Mononuclear cell (primary cell): ENCODE results near the gene RUNX1. TPM values are rescaled to one million over a fixed set of nuclear protein-coding genes. Genes with fewer than 3 reads are reported as not detected.

Source experiments
- H3K27me3 ChIP-seq: 2 replicates; pipeline ENCODE4 v1.6.0; 2011; ENCODE audit warnings: low read length, control low read depth; ENCODE audit not compliant: insufficient read depth
- H3K4me1 ChIP-seq: 2 replicates; pipeline ENCODE4 v1.5.1; 2011; ENCODE audit warnings: mild to moderate bottlenecking, low read length, control low read depth; ENCODE audit not compliant: insufficient read depth
- H3K4me3 ChIP-seq: 2 replicates; pipeline ENCODE4 v1.5.1; 2011; ENCODE audit warnings: mild to moderate bottlenecking, low read length, moderate library complexity
- H3K9me3 ChIP-seq: 2 replicates; pipeline ENCODE4 v1.5.1; 2011; ENCODE audit warnings: low read depth, mild to moderate bottlenecking, control low read depth, low read length
- total RNA-seq: library from RNA; depleted of rRNA; stranded (reverse); fragments of >200 nt; gene quantifications from one replicate; pipeline ENCODE4 v1.2.3, GENCODE V29; 2012

The RUNX1 gene
- total RNA-seq, 1 donor, result 51.2 TPM

- peaks cover 72% of the 10 kb centered on the region for H3K4me1 ChIP-seq
Measured at GRCh38 chr21:35020436-35020835, 28.7 kb downstream of the RUNX1 start.

DNA sequence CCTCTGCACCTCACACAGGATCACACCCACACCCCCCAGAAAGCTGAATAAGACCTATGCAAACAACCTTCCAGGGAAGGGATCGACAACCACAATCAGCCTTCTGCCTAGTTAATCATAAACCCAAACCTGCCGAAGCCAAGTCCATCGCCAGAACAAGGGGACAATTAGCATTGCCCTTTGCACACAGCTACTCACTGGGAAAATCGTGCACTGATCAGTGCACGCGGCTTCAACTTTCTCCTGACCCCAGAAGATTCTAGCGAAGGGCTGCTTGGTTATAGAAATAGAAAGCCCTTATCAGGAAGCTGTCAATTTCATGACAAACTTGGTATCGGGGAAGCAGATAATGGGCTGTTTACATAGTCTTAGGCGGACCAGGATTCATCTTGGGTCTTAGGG lies 29.5 kb downstream of the RUNX1 start:
- Histone ChIP-seq H3K4me1 (peaks cover 70% of the 10 kb centered on the region), H3K9me3 (no peaks in the 10 kb centered on the region), H3K27me3 (no peaks in the 10 kb centered on the region), H3K4me3 (no peak overlapping the region)

More at GRCh38 chr21:35020436-35020835, 28.7 kb downstream of the RUNX1 start:
- no peaks in the 10 kb centered on the region for H3K9me3 ChIP-seq
- no peak overlapping the region for H3K4me3 ChIP-seq
- no peaks in the 10 kb centered on the region for H3K27me3 ChIP-seq

- no peak overlapping the region for H3K4me3 ChIP-seq
- H3K4me1 ChIP-seq, result peaks cover 59% of the 10 kb centered on the region
- H3K27me3 ChIP-seq, result no peaks in the 10 kb centered on the region
- no peaks in the 10 kb centered on the region for H3K9me3 ChIP-seq
Measured at GRCh38 chr21:35017256-35017655, 31.8 kb downstream of the RUNX1 start.

GRCh38 chr21:35016517-35017188 lies 32.4 kb downstream of the RUNX1 start:
- no peaks in the 10 kb centered on the region for H3K9me3 ChIP-seq
- H3K4me1 ChIP-seq, result peaks cover 56% of the 10 kb centered on the region
- H3K27me3 ChIP-seq, result no peaks in the 10 kb centered on the region
- no peak overlapping the region for H3K4me3 ChIP-seq

DNA sequence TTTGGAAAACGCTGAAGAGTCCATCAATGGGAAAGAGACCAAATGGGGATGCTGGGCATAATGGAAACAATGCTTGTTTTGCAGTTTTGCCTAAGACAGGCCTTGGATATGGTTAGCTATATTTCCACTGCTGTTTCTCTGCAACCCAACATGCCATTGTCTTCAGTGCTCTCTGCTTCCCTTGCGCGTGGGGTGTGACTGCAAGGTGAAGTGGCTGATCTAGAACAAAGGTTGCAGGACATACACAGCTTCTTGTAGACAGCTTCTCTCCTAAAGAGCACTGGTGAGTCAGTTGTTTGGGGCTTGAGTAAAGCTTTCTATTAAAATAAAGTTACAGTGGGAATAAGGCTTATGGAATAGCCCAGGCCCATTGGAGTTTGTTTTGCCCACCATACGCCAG lies 33.0 kb downstream of the RUNX1 start:
- Histone ChIP-seq H3K4me3 (no peak overlapping the region), H3K9me3 (no peaks in the 10 kb centered on the region), H3K27me3 (no peaks in the 10 kb centered on the region), H3K4me1 (peaks cover 58% of the 10 kb centered on the region)

- Histone ChIP-seq H3K27me3 (no peaks in the 10 kb centered on the region), H3K9me3 (no peaks in the 10 kb centered on the region), H3K4me3 (no peak overlapping the region), H3K4me1 (peaks cover 53% of the 10 kb centered on the region)
Measured at GRCh38 chr21:35015435-35016024, 33.6 kb downstream of the RUNX1 start.

- peaks cover 48% of the 10 kb centered on the region for H3K4me1 ChIP-seq
- H3K4me3 ChIP-seq, result no peak overlapping the region
- H3K27me3 ChIP-seq, result no peaks in the 10 kb centered on the region
- H3K9me3 ChIP-seq, result no peaks in the 10 kb centered on the region
Measured at GRCh38 chr21:35014302-35015041, 34.6 kb downstream of the RUNX1 start.

DNA sequence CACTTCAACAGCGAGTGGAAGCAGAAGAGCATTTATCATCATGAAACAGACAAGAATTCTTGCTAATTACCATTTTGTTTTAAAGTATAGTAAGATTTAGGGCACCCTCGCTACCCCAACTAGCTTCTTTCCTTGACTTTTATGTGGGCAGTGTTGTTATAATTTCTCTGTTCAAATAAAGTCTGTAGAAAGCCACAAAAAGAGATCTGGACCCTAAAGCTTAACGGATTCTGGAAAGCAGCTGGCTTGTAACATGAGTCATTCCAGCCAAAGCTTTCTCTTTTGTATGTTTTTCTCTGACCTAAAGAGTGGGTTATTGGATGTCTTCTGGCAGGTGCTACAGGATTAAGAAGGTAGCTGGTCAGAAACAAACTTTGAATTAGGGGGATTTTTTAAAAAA lies 37.4 kb downstream of the RUNX1 start:
- Histone ChIP-seq H3K4me1 (peaks cover 54% of the 10 kb centered on the region), H3K9me3 (no peaks in the 10 kb centered on the region), H3K27me3 (no peaks in the 10 kb centered on the region), H3K4me3 (no peak overlapping the region)

DNA sequence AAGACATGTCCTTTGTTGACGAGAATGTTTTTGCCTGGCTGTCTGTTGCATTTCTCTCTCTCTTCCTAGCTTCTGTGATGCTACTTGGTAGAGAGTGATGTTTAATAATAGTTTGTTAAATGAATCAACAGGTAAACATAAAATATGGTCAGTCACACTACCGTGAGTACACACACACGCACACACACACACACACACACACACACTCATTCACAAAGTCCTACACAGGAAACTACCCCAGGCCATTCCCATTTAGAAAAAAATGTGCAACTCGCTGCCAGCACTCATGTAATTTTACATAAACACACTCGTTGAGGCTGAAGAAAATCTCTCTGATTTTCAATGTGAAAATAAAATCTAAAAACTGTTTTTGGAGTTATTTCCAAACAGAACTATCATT lies 38.7 kb downstream of the RUNX1 start:
- Histone ChIP-seq H3K4me1 (peaks cover 54% of the 10 kb centered on the region), H3K9me3 (no peaks in the 10 kb centered on the region), H3K27me3 (no peaks in the 10 kb centered on the region), H3K4me3 (no peak overlapping the region)

- Histone ChIP-seq H3K4me1 (peaks cover 57% of the 10 kb centered on the region), H3K9me3 (no peaks in the 10 kb centered on the region), H3K4me3 (no peak overlapping the region), H3K27me3 (no peaks in the 10 kb centered on the region)
Measured at GRCh38 chr21:35007348-35007747, 41.8 kb downstream of the RUNX1 start.

DNA sequence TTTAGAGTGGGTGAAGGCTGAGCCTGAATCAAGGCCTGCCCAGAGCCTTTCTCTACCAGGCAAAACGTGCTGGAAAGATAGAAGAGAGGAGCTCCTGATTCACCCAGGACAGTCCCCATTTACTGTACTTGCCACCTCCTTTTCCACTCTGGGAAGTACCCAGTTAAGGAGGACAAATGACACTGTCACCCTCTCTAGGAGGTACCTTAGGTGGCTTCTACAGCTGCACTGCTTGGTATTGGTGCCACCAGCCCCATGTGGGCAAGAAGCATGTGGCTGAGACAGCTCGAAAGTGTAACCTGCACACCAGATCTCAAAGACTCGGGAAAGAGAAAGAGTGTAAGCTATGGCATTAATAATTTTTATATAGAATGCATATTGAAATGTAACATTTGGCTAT lies 42.3 kb downstream of the RUNX1 start:
- Histone ChIP-seq H3K27me3 (no peaks in the 10 kb centered on the region), H3K4me3 (no peak overlapping the region), H3K9me3 (no peaks in the 10 kb centered on the region), H3K4me1 (peaks cover 55% of the 10 kb centered on the region)

GRCh38 chr21:35006248-35006647 lies 42.9 kb downstream of the RUNX1 start:
- no peaks in the 10 kb centered on the region for H3K27me3 ChIP-seq
- peaks cover 50% of the 10 kb centered on the region for H3K4me1 ChIP-seq
- H3K4me3 ChIP-seq, result no peak overlapping the region
- no peaks in the 10 kb centered on the region for H3K9me3 ChIP-seq

DNA sequence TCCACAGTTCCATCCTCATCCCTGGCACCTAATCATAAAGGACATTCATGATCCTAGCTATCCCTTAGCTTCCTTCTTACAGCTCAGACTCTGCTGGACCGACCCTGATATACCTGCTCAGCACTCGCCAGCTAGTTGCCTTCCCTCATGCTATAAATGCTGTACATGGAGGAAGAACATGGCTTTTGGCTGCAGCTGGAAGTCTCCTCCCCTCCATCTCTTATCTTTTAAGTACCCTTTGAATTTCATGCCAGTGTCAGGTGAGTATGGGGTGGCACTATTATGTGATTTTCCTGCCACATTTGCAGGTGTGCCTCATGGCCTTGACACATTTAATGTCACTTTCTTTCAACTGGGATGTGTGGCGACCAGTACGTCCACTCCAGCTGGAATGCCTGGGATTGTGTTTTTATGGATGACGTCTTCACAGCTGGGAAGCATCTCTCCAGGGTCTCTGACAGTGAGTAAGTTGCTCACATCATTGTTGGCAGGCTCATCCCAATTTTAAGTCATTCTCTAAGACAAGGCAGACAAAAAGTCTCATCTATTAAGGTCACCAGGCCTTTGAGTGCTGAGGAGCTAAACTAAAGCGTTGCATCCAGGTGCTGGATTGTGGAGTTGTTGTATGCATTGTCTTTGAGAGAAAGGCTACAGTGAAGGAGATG lies 43.4 kb downstream of the RUNX1 start:
- H3K4me1 ChIP-seq, result peaks cover 50% of the 10 kb centered on the region

DNA sequence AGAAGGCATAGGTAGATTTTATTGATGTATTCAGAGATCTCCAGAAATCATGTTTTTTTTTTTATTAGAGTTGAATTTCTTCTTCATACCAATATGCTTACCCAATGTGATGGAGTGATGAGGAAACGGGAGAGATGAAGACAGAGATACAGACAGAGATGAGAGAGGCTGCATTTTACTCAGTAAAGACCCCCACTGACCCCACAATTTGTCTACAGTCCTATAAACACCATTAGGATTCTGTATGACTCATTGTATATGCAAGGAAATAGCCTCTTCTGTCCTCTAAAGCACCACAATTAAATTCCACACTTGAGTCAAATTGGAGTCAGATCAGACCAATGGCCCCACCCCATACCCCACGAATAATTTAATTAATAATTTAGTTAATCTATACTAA lies 44.0 kb downstream of the RUNX1 start:
- no peak overlapping the region for H3K4me3 ChIP-seq
- H3K9me3 ChIP-seq, result no peaks in the 10 kb centered on the region
- H3K27me3 ChIP-seq, result no peaks in the 10 kb centered on the region
- H3K4me1 ChIP-seq, result peaks cover 54% of the 10 kb centered on the region

More for the DNA sequence above, 43.4 kb downstream of the RUNX1 start:
- Histone ChIP-seq H3K9me3 (no peaks in the 10 kb centered on the region), H3K27me3 (no peaks in the 10 kb centered on the region), H3K4me3 (no peak overlapping the region)

DNA sequence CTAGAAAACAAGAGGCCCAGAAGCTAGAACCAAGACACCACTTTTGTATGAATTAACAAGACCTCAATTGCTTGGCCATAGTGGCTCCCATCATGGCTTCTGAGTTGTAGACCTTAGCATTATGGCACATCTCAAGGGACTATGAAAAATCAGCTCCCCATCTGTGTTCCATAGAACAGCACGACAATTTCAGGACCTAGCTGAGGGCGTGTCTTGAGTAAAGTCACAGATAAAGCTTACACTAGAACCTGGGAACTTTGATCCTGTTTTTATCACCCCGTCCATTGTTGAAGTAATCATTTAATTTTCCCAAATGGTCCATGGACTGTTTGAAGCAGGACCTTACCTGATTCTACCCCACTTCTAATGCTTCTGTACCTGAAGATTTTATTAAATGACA lies 44.8 kb downstream of the RUNX1 start:
- Histone ChIP-seq H3K27me3 (no peaks in the 10 kb centered on the region), H3K4me1 (peaks cover 61% of the 10 kb centered on the region), H3K9me3 (no peaks in the 10 kb centered on the region), H3K4me3 (no peak overlapping the region)
